Heart left ventricle (tissue), 16 donors: ENCODE data around the gene RAPGEFL1. TPM values are rescaled to one million over a fixed set of nuclear protein-coding genes. Genes with fewer than 3 reads are reported as not detected.
"Not testable (repeated sequence)": the region's sequence is repeated elsewhere in the genome, so short reads cannot be mapped to it uniquely, and the experiment has no call there.

Experiments used
- ATAC-seq, 4 donors: fragments of 200-7000 bp; cut with Tn5 transposase; one replicate each; pipeline ENCODE4 v1.9.1; 2020 to 2022; ENCODE audit warnings: moderate library complexity in 4 of 4, mild to moderate bottlenecking in 3 of 4, moderate number of reproducible peaks in 1 of 4
- DNase-seq, 5 donors: peaks; one replicate each; pipeline ENCODE4 v3.0.0-alpha.2; 2020
- H3K27ac ChIP-seq, 12 donors: fragments of 200-600 bp; sonication (generic) in 4 of 12; one replicate each; pipeline versions ENCODE4 v1.5.0 to v1.8.0; 2016 to 2022; ENCODE audit warnings: mild to moderate bottlenecking in 2 of 12
- H3K27me3 ChIP-seq, 9 donors: fragments of 200-600 bp; sonication (generic) in 2 of 9; one replicate each; pipeline versions ENCODE4 v1.5.1 to v1.8.0; 2016 to 2022; ENCODE audit warnings: mild to moderate bottlenecking in 3 of 9
- H3K36me3 ChIP-seq, 9 donors: fragments of 200-600 bp; sonication (generic) in 2 of 9; one replicate each; pipeline versions ENCODE4 v1.5.0 to v1.8.0; 2018 to 2022; ENCODE audit warnings: mild to moderate bottlenecking in 2 of 9
- H3K4me1 ChIP-seq, 12 donors: fragments of 200-600 bp; sonication (generic) in 4 of 12; one replicate each; pipeline versions ENCODE4 v1.5.0 to v1.8.0; 2016 to 2022; ENCODE audit warnings: mild to moderate bottlenecking in 3 of 12
- H3K4me3 ChIP-seq, 12 donors: fragments of 200-600 bp; sonication (generic) in 4 of 12; one replicate each; pipeline versions ENCODE4 v1.5.0 to v1.8.0; 2017 to 2022; ENCODE audit warnings: mild to moderate bottlenecking in 9 of 12, moderate library complexity in 4 of 12
- H3K9me3 ChIP-seq, 12 donors: fragments of 200-600 bp; sonication (generic) in 4 of 12; one replicate each; pipeline versions ENCODE4 v1.5.0 to v1.8.0; 2016 to 2022; ENCODE audit warnings: mild to moderate bottlenecking in 1 of 12
- CTCF ChIP-seq, 12 donors: fragments of 200-600 bp; sonication (generic) in 4 of 12; IDR thresholded peaks; one replicate each; pipeline versions ENCODE4 v1.5.0 to v1.8.0; 2018 to 2022; ENCODE audit warnings: antibody characterized with exemption in 12 of 12, mild to moderate bottlenecking in 5 of 12
- POLR2A ChIP-seq, 2 donors: fragments of 450-650 bp; IDR thresholded peaks; one replicate each; pipeline ENCODE4 v1.6.1; 2017; ENCODE audit warnings: antibody characterized with exemption in 2 of 2, mild to moderate bottlenecking in 2 of 2, moderate library complexity in 2 of 2
- WGBS, 4 donors: extraction: QIAGEN DNeasy Blood & Tissue Kit in 2 of 4; methylation state at CpG; one replicate each; pipeline versions ENCODE4 v1.1.5 to v1.1.7; 2013 to 2018; 5-methylcytosine and 5-hydroxymethylcytosine counted together
- intact Hi-C, 10 donors: fragments of 100-400 bp; cut with DNase I; formaldehyde crosslinking; loops; one replicate each; pipeline versions ENCODE4 v1.11.1 to v1.14.2; 2022
- polyA plus RNA-seq, 2 donors: library from polyadenylated mRNA; stranded (reverse); fragments of 200-250 nt; gene quantifications; one replicate each; pipeline ENCODE4 v1.2.3, GENCODE V29; 2013
- total RNA-seq, 9 donors: library from RNA; depleted of rRNA in 2 of 9; stranded (reverse); fragments of >200 nt in 2 of 9; fragmentation: NEBNext Ultra II Directional in 3 of 9; extraction: Animal tissue kit (Norgen Biotek cat#: 25700) in 3 of 9; gene quantifications; one replicate each; pipeline versions ENCODE4 v1.1.0 to v1.2.4, GENCODE V29; 2016 to 2023
- donor health status: ischemic (EF 13 %, LVEDD 7.1; RV severe dilation, severe dysfunction).
- donor health status: healthy with polysubstance abuse.
- donor health status: DM: no; HTN: yes; CAD: no.
- donor health status: DM: no; HTN: no; CAD: no.
- donor health status: ischemic (EF 25% LVEDD 6.9; RV normal size, moderate dysfunction).
- donor health status: ischemic (EF 25% LVEDD 5.7; RV mildly dilated, moderate dysfunction).
- donor health status: healthy.
- donor health status: DM: yes; HTN: yes; CAD: no.
- donor health status: ischemic (EF 35%, LVEDD 5.7; RV mildly dilated, moderate dysfunction).
- donor health status: nonischemic (EF 11% LVEDD 7.7; RV severe dilation, severe dysfunction).
- donor health status: DM: yes; HTN: yes; CAD: no.
- donor health status: PGD.
- donor health status: ischemic (EF 29% LVEDD 5.4; RV normal size, mild dysfunction).
- donor health status: nonischemic (EF 23%, LVEDD 6.1; RV moderate dilation, normal function).

The RAPGEFL1 gene
- total and polyA plus RNA-seq, 11 donors = 2.2 to 6.6 (median 3.3) TPM

GRCh38 chr17:40192961-40193360 lies 15.7 kb downstream of the RAPGEFL1 start:
- no peaks in the 10 kb centered on the region for H3K27me3 ChIP-seq
- ATAC-seq (no peak), DNase-seq (no peak)
- no peak overlapping the region for H3K27ac ChIP-seq
- TF ChIP-seq CTCF (IDR thresholded peaks at IDR 0.05) (no peak), POLR2A (IDR thresholded peaks at IDR 0.05) (no peak)
- intact Hi-C loops = loop anchor here in 4 of 10 donors (5.0 to 10.0 kb wide), 4 partner anchors 162 to 222 kb away; partner anchors contain the start of genes TOP2A (in 2 of the 4) and CSF3 (in 1 of the 4)
- H3K4me1 ChIP-seq = peaks cover 0 to 23% (median 8%) of the 10 kb centered on the region in 12 donors
- H3K36me3 ChIP-seq = peaks cover 0 to 12% (median 0%) of the 10 kb centered on the region in 9 donors
- WGBS, 4 donors = 99 to 100% (median 100%) methylated on average over 2 of the region's 2 CpGs
- no peaks in the 10 kb centered on the region for H3K9me3 ChIP-seq
- H3K4me3 ChIP-seq = no peak overlapping the region

- H3K4me3 ChIP-seq = no peak overlapping the region
- intact Hi-C loops = loop anchor here in 4 of 10 donors (5.0 to 10.0 kb wide), 4 partner anchors 160 to 220 kb away; partner anchors contain the start of genes TOP2A (in 2 of the 4) and CSF3 (in 1 of the 4)
- no peak for ATAC-seq
- 56 to 75% (median 61%) methylated on average over 2 of the region's 2 CpGs for WGBS, 4 donors
- no peaks in the 10 kb centered on the region for H3K27me3 ChIP-seq
- no peak for DNase-seq
- TF ChIP-seq POLR2A (IDR thresholded peaks at IDR 0.05) (no peak), CTCF (IDR thresholded peaks at IDR 0.05) (no peak)
- H3K9me3 ChIP-seq = no peaks in the 10 kb centered on the region
- no peak overlapping the region for H3K27ac ChIP-seq
- H3K36me3 ChIP-seq = peaks cover 0 to 6% (median 0%) of the 10 kb centered on the region in 9 donors
- H3K4me1 ChIP-seq = peaks cover 0 to 23% (median 8%) of the 10 kb centered on the region in 12 donors
Observed at GRCh38 chr17:40194821-40195220, 17.6 kb downstream of the RAPGEFL1 start.

GRCh38 chr17:40197550-40197949 lies 20.3 kb downstream of the RAPGEFL1 start:
- WGBS, 4 donors = 78 to 80% (median 78%) methylated on average over 1 of the region's 1 CpG
- intact Hi-C loops = loop anchor here in 3 of 10 donors (10.0 kb wide), 2 partner anchors 157 to 217 kb away; partner anchors contain the start of gene TOP2A (in 2 of the 3)
- Histone ChIP-seq H3K36me3 (peaks cover 0 to 6% (median 0%) of the 10 kb centered on the region in 9 donors), H3K27ac (no peak overlapping the region), H3K4me3 (no peak overlapping the region), H3K9me3 (no peaks in the 10 kb centered on the region), H3K4me1 (peaks cover 0 to 12% (median 3%) of the 10 kb centered on the region in 12 donors), H3K27me3 (no peaks in the 10 kb centered on the region)
- TF ChIP-seq POLR2A (IDR thresholded peaks at IDR 0.05) = no peak
- no peak for TF ChIP-seq CTCF (IDR thresholded peaks at IDR 0.05)
- no peak for ATAC-seq
- no peak for DNase-seq

- whole genome bisulfite sequencing, 4 donors = 71 to 77% (median 76%) methylated on average over 8 of the region's 8 CpGs
- not testable (repeated sequence) for H3K27me3 ChIP-seq, ATAC-seq, H3K9me3 ChIP-seq, H3K4me3 ChIP-seq, H3K27ac ChIP-seq, H3K36me3 ChIP-seq, DNase-seq
- intact Hi-C loops = loop anchor here in 3 of 10 donors (10.0 kb wide), 2 partner anchors 157 to 217 kb away; partner anchors contain the start of gene TOP2A (in 2 of the 3)
- peaks cover 0 to 14% (median 3%) of the 10 kb centered on the region in 12 donors for H3K4me1 ChIP-seq
Observed at GRCh38 chr17:40197965-40198456, 20.7 kb downstream of the RAPGEFL1 start.
